HG03135 (cell line): ENCODE data around the gene ITGB1.

Source experiments
- ATAC-seq: cut with Tn5 transposase; IDR thresholded peaks from one replicate; pipeline ENCODE4 v1.9.1; 2021; ENCODE audit warnings: mild to moderate bottlenecking, moderate library complexity; ENCODE audit not compliant: unreplicated experiment

The ITGB1 gene

DNA sequence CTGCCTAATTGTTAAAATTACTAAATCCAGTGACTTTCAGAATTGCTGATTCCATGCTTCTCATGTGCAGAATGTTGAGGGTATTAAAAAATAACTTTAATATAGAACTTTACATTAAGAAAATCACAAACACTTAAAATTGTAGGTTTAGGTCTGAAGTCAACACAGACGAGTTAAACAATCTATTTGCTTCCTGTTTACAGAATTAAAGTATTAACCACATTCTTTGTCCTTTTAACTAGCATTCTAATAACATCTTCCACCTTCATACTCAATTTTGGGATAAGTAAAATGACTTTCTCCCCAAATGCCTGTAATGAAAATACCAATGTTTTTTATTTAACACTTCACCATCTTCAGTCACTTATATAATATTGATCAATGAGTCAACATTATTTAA is 2.2 kb downstream of the ITGB1 start:
- ATAC-seq, result no peak

DNA sequence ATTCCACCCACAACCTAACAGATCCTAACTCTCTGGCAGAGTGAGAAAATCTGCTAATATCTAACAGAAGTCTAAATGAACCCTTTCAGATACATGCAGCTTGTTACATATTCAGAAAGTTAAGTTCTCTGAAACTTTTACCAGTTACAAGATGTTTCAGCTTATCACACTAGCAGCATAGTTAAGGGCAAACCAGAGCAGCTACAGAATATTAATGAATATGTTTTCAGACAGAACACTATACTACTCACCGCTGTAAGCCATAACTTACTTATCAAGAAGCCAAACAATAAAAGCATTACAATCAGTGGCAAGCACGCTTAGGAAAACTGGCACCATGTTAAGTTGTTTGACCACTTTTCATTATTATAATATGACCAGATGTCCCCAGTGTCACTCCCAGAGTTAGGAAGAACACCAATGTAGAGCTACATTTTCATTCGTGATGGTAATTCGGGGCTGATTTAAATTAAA is 2.7 kb downstream of the ITGB1 start:
- no peak for ATAC-seq

DNA sequence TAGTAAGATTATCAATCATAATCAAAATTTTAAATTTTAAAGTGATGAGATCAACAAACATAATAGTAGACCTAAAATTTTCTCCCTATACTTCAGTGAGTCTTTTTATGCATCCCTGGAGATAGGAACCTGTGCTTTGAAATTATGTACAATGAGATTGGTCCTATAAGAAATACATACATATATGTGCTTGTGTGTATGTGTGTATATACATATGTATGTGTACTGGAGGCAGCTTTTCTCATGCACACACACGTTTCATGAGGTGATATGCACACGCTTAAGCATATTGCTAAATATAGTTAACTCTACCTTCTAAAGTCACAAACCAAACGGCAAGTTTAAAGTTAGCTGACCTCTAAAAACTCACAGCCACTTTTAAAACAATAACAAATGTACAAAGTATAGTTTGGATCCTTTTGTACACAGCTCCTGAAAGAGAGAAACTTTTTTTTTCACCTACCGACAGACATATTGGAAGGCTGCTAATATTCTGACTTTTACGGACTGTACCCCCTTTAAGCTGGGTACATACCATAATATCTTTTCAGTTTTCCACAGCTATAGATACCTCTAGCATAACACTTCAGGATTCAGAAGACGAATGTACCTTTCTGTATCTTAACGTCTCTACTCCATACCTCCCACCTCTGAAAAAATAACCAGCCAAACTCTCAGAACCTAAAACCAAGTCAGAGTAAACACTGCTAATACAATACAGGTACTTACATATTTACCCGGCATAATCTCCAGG is 3.3 kb downstream of the ITGB1 start:
- no peak for ATAC-seq

DNA sequence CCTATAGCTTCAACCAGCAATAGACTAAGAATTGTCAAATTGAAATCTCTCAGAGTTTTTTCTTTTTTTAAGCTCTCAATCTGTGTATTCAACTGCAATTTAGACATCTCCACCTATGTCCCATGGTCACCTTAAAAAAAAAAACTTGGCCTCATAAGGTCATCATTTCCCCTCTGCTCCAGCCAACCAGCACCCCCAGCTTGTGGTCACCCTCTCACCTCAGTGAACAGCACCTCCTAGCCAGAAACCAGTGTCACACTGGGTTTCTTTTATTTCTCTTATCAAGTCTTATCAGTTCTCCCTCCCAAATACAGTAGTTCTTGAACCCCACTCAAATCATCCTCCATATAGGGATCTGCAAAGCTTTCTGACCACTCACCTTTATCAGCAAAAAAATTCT is 4.0 kb downstream of the ITGB1 start:
- ATAC-seq, result no peak

DNA sequence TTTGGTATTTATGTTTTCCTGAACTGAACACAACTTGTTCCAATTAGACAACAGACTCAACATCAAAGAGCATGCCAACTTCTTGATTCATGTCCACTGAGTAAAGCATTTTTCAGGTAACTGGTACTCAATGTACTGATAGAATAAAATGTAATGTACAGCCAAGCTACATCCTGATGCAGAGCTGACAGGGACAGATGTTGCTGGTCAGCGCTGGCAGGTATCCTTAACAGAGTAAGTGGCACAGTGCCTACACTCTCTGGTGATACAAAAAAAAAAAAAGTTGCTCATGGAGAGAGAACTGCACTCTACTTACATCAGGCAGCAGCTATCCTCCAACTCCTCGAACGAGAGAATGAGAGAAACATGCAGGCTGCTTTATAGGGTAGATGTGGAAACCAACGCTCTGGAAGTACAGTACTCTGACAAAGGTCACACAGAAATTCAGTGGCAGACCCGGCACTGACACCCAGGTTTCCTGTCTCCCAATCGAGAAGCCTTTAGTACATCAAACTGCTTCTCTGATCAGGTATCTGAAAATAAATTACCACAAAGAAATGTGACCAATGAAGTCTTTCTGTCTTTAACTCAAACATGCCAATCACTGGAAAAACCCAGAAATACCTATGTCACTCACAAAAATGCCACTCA is 4.6 kb downstream of the ITGB1 start:
- no peak for ATAC-seq

DNA sequence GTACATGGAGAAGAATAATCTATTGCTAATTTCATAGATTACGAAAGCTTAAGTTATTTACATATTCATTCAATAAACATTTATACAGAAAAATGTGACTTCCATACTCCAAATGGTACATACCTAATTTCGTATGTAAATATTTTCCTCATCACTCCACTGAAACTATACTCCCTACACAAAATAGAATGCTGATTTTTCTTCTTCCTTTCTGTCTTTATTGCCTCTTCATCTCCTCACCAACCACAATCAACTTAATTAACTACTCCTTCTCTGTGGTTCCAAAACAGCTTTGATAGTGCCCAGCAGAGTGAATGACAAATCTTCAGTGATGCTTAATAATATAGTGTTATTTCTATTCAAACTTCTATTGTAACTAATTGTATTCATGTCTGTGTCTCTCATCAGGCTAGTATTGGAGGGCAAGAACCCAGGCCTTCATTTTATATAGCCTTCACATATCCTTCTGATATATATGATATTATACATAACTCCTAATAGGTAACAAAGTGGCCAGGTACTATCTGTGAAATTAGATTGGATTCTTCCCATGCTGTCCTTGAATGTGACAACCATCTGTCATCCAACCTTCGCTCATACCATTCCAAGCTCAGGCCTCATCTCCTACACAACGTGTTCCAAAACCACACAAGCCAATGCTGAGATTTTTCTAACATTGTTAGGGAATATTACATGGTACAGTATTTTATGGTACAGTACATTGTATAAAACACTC is 5.3 kb downstream of the ITGB1 start:
- ATAC-seq, result no peak

DNA sequence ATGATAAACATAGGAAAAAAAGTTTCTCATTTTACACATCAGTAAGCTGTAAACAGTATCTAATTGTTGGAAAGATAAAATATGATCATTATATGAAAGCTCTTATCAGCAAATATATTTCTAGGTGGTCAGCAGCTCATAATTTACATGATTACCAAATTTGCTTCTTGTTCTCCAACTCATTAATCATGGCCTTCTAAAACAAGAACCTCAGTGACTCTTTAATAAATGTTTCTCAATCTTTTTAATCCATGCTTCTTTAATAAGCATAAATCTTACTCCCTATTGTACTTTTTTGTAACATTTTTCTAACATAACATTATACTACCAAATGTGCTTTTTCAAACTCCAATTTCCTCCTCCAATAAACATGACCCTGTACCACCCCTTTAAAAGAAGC is 5.9 kb downstream of the ITGB1 start:
- no peak for ATAC-seq

DNA sequence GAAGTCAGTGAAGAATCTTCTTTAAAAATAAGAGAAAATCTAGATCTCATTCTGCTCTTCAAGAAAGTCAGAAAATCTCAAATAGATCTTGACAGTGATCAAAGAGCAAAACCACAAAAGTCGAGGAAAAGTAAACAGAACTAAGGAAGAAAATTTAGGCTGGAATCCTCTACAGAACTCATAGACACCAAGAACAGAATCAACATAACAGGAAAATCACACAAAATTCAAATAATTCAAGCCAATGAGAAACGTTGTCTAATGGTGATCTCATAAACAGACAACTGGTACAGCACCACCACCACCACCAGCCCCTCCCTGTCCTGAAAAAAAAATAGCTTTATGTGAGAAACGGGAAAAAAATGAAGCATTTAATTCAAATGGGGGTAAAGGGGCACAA is 6.9 kb downstream of the ITGB1 start:
- no peak for ATAC-seq

DNA sequence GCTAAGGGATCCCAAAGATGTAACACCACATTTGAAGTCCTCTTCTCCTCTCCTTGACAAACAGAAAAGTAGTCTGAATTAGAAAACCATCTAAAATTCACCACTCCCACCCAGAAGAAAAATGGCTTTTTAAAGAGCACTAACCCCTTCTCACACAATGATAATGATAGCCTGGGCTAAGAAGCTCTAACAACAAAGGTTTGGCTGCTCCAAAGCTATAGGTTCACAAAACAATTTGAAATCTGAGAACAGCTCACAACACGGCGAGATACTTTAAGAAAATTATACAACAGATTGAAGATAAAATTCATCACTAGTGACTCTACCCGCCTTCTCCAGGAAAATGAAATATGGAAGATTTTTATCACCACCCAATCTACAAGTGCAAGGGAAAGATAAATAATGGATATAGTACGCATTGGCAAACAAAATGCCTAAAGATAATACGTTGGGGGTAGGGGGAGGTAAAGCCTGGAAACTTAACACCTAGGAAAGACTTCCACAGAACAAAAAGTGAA is 7.4 kb downstream of the ITGB1 start:
- no peak for ATAC-seq

DNA sequence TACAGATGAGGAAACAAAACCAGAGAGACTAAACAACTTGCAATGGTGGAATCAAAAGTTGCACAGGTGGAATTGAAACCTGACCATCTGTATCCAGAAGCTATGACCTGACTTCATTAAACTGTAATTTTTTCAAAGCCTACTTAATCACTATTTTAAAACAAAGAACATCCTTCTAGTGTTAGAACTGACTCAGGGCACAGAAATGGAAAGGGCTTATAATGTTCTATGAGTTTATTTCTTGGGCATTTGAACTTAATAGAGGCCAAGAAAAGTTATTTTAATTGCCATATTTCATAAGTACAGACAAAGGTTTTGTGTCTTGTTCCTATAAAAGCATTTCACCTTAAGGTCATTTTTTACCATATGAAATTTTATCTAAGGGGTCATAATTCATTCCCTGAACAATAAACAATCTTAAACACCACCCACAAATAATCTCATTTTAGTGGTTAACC is 8.8 kb downstream of the ITGB1 start:
- no peak for ATAC-seq

DNA sequence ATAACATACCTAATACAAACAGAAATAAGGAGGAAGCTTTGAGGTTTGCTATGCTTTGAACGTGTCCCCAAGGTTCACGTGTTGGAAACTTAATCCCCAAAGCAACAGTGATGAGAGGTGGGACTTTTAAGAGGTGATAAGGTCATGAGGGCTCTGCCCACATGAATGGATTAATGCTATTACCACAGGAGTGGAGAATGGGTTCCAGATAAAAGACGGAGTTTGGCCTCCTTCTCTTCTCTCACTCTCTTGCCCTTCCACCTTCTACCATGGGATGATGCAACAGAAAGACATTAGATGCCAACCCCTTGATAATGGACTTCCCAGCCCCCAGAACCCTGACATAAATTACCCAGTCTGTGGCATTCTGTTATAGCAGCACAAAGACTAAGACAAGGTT is 9.6 kb downstream of the ITGB1 start:
- no peak for ATAC-seq

DNA sequence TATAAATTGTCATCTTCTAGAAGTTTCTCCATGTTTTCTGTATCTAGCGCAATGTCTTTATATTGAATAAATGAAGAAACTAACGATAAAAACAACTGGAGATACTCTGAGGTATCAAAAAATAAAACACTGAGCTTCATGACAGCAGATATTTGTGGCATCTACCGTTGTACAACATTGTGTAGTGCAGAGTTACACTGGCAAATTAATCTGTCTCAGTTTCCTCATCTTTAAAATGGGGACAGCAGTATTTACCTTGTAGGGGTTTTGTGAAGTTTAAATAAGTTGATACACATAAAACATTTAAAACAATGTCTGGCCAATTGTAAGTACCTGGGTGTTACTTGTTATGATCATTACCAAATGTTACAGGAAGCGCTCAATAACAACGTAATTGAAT is 10.4 kb downstream of the ITGB1 start:
- no peak for ATAC-seq

DNA sequence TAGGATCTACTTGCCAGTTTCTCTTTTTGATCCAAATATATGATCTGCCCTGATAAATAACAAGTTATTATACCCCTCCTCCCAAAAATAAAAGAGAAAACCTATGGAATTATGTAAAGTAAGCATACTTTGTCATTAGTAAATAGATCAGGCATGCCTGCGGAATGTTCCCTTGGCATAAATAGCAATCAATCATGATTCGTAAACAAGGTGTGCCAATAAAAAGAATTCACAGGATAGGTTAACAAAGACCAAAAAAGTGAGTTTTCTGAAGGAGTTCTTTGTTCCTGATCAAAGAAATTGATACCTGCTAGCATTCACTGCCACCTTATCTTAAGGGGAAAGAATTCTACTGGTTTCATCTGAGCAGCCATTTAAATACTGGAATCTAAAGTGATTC is 11.9 kb downstream of the ITGB1 start:
- ATAC-seq, result no peak

DNA sequence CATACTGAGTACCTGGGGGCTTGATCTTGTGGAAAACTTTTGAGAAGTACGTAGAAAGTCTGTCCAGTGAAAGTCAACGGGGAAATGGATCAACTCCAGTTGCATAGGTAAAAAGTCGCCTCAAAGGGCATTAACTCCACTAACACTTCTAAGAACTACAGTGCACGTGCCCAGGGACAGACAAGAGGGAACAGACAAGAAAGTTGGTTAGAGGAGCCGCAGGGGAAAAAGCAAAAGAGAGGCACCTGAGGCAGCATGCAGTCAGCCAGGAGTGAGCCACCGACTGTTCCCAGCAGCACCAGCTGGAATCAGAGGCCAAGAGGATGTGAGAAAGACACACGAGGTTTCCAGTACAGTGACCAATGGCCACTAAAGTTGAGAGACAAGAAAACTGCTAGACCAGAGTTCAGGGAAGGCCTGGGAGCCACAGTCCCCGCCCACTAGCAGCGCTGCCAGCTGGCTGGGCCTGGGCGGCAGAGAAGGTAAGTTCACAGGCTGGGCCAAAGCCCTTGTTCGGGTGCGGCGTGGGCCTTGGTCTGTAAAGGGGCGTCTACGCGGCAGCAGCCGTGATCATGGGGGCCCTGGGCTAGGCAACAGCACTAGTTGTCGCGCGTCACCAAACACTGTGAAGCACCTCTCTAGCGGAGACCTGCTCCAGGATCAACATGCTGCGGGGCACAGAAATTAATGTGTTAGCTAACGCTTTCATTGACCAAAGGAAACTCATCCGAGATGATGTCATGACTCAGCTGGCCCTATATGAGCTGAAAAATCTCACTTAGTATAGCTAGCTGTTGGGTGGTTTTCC is 14.0 kb downstream of the ITGB1 start:
- peak; percentile 12 for ATAC-seq

DNA sequence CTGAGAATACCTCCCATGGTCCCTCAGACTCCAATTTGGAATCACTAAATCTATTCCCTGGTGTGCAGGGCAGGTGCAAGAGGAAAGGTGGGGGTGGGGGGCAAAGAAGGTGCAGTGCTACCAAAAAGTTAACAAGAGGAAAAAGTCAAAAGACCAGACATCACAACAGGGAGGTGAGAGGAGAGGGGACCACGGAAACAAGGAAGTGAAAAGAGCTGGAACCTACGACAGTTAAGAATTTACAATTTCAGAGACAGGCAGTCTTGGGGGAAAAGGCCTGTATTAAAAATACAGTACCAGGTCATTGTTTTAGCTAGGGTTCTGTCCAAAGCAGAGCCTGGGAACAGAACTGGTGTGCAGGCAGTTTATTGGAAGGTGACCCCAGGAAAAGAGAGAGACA is 14.6 kb downstream of the ITGB1 start:
- peak; percentile 55 for ATAC-seq

DNA sequence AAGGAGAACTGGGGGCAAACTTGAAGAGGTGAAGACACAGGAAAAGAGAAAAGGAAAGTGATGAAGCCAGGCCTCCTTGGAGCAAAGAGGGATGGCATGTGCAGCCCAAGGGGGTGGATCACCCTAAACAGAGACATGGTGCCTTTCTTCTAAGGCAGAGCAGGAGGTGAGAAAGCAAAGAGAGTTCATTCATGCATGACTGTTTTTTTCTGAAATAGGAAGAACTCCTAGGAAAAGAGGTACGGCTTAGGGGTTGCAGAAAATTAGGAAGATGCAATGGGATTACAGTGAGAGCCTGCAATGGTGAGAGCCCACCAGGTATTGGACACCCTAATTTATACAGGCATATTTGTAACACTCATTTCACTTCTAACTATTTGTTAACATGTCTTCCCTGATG is 15.9 kb downstream of the ITGB1 start:
- no peak for ATAC-seq

DNA sequence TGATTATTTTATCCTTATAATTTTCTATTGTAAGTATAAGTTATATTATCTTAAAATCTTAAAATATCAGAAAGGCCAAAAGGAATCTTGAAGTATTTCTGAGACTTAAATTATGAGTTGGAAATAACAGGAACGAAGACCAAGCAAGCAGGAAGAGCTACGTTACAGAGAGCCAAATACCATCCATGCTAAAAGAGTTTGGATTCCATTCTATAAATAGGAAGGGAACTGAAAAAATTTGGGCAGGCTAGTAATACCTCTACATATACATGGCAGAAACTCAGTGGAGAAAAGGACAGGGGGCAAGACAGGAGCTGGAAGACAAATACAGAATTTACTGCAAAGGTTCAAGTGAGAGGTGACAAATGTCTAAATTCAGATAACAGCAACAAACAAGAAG is 16.7 kb downstream of the ITGB1 start:
- ATAC-seq, result no peak

DNA sequence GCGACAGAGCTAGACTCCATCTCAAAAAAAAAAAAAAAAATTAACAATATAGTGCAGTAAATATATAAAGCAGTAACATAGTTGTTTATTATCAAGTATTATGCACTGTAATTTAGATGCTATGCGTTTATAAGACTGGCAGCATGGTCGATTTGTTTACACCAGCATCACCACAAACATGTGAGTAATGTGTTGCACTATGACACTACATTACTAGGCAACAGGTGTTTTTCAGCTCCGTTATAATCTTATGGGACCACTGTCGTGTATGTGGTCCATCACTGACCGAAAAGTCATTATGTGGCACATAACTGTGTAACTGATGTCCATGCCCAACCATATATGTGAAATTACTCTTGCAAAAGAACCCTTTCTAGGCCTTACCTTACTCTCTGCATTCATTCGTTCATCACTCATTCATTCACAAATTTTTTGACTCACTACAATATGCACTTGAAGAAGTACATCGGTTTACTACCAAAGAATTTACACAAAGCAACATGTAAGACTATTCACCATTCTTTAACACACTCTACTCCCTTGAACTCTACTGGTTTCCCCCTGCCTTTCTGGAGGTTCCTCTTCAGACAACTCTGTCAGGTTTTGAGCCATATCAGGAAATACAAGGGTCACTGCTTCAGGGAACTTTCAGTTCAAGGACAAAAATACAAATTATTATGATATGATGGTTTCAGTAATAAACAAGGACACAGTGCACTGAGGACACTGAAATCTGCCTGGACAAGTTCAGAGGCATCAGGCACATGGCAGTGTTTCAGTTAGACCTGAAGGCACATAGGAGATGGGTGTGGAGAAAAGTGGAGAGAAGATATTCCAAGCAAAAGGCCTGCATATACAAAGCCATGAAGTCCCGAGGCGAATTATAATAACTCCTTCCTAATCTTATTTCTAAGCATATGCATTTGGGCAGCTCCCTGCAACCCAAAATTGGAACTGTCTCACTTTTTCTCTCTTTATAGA is 17.4 kb downstream of the ITGB1 start:
- no peak for ATAC-seq

DNA sequence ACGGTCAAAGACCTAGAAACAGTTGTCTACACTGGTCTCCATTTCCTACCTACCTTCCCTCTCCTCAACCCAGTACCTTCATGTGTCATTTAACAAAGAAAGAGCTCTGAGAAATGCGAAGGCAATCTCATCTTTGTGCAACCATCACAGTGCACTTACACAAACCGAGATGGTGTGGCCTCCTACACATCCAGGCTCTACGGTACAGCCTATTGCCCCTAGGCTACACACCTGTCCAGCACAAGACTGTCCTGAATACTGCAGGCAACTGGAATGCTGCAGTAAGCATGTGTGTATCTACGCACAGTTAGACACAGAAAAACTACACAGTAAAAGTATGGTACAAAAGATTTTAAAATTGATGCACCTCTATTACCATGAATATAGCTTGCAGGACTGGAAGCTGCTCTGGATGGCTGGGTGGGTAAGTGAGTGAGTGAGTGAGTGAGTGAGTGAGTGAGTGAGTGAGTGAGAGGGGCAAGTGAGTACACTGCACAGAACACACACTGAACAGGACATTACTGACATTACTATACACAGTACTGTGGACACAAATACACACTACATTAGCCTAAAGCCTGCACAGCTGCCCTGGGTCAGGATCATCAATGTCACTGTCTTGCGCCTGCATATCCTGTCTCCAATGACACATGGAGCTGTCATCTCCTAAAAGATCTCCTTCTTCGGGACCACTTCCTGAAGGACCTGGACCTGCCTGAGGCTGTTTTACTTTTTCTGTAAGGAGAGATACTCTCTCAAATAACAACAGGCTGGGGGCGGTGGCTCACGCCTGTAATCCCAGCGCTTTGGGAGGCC is 18.5 kb downstream of the ITGB1 start:
- no peak for ATAC-seq
